Tibial nerve (tissue), 4 donors: ENCODE results near the gene PHF10. TPM values are rescaled to one million over a fixed set of nuclear protein-coding genes. Genes with fewer than 3 reads are reported as not detected.
"Not testable (repeated sequence)": the region's sequence is repeated elsewhere in the genome, so short reads cannot be mapped to it uniquely, and the experiment has no call there.

Experiments used
- DNase-seq, 2 donors: peaks; one replicate each; pipeline ENCODE4 v3.0.0-alpha.2; 2019; ENCODE audit warnings: low spot score in 2 of 2
- H3K27ac ChIP-seq, 4 donors: fragments of 200-600 bp; sonication (generic) in 3 of 4; one replicate each; pipeline ENCODE4 v1.5.1; 2017 to 2019; ENCODE audit warnings: mild to moderate bottlenecking in 1 of 4
- H3K27me3 ChIP-seq, 2 donors: fragments of 200-600 bp; sonication (generic) in 1 of 2; one replicate each; pipeline versions ENCODE4 v1.5.1 to v1.6.0; 2017 to 2019
- H3K36me3 ChIP-seq, 3 donors: fragments of 200-600 bp; sonication (generic); one replicate each; pipeline ENCODE4 v1.5.1; 2018 to 2019
- H3K4me1 ChIP-seq, 4 donors: fragments of 200-600 bp; sonication (generic) in 3 of 4; one replicate each; pipeline ENCODE4 v1.5.1; 2017 to 2019
- H3K4me3 ChIP-seq, 4 donors: fragments of 200-600 bp; sonication (generic) in 3 of 4; one replicate each; pipeline ENCODE4 v1.5.1; 2017 to 2019; ENCODE audit warnings: mild to moderate bottlenecking in 1 of 4, moderate library complexity in 1 of 4
- H3K9me3 ChIP-seq, 4 donors: fragments of 200-600 bp; sonication (generic) in 3 of 4; one replicate each; pipeline ENCODE4 v1.5.1; 2017 to 2019
- CTCF ChIP-seq, 5 experiments: fragments of 200-600 bp in 3 of 5; fragments of 450-650 bp in 2 of 5; sonication (generic) in 3 of 5; IDR thresholded peaks; one replicate each; pipeline ENCODE4 v1.5.1; 2016 to 2019; ENCODE audit warnings: antibody characterized with exemption in 5 of 5, mild to moderate bottlenecking in 3 of 5, moderate library complexity in 2 of 5
- EP300 ChIP-seq, 2 donors: sonication (generic); formaldehyde crosslinking; IDR thresholded peaks; one replicate each; pipeline ENCODE4 v1.6.1; 2017; ENCODE audit warnings: antibody characterized with exemption in 2 of 2, mild to moderate bottlenecking in 1 of 2
- POLR2A ChIP-seq, 2 donors: fragments of 450-650 bp; IDR thresholded peaks; one replicate each; pipeline ENCODE4 v1.6.1; 2017; ENCODE audit warnings: antibody characterized with exemption in 2 of 2, mild to moderate bottlenecking in 2 of 2, moderate library complexity in 2 of 2
- WGBS, 2 donors: methylation state at CpG; one replicate each; pipeline ENCODE4 v1.1.5; 2018; 5-methylcytosine and 5-hydroxymethylcytosine counted together
- total RNA-seq, 4 donors: library from RNA; depleted of rRNA; stranded (reverse); fragments of >200 nt; gene quantifications; one replicate each; pipeline ENCODE4 v1.1.0, GENCODE V29; 2016

Gene PHF10
- total RNA-seq, 4 donors from 2014 or later = 48.3 to 54.5 (median 51.4) TPM

DNA sequence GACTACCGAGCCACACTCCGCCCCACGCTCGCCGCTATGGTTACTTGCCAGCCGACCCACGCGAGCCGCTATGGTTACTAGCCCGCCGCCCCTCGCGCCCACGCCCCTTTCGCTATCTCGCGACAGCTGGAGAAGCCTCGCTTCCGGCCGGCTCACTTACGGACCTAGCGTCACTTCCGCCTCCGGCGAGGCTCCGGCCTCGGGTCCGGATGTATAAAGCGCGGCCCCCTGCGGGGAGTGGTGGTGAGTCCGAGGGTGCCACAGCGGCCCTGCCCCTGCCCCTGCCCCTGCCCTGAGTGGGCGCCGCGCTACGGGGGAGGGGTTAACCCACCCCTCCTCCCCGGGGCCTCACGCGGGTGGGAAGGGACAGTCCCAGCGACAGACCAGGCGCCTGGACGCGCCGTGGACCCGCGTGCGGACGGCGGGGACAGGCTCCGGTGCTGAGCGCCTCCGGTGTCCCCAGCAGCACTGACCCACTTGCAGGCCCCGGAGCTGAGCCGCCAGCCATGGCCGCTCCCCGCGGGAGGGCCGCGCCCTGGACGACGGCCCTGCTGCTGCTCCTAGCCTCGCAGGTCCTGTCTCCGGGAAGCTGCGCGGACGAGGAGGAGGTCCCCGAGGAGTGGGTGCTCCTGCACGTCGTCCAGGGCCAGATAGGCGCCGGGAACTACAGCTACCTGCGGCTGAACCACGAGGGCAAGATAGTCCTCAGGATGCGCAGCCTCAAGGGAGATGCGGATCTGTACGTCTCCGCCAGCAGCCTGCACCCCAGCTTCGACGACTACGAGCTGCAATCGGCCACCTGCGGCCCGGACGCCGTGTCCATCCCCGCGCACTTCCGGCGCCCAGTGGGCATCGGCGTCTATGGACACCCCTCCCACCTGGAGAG is 22.1 kb downstream of the PHF10 start, which contains the start of the genes C6orf120 and WDR27:
TSS of gene C6orf120 (plus strand) at position 173 of the 886 bp plus-strand sequence. CDS start at position 507, 334 bp downstream.
TSS of gene WDR27 (minus strand) at position 76 of the 886 bp plus-strand sequence. CDS start 13,024 bp downstream, outside the sequence.
- Histone ChIP-seq H3K4me3 (peak within 1 kb of the TSS; percentile 76 to 97 (median 90)), H3K9me3 (no peaks in the 10 kb centered on the region), H3K36me3 (peaks cover 0 to 33% (median 0%) of the 10 kb centered on the region in 3 donors), H3K4me1 (peaks cover 0 to 55% (median 27%) of the 10 kb centered on the region in 4 donors), H3K27me3 (no peaks in the 10 kb centered on the region), H3K27ac (peak within 1 kb of the TSS; percentile 65 to 96 (median 94))
- peak; percentile 56 to 98 for TF ChIP-seq EP300 (IDR thresholded peaks at IDR 0.05)
- TF ChIP-seq POLR2A (IDR thresholded peaks at IDR 0.05) = peak; percentile 80 to 94
- peak in 2 of 5 experiments; percentile 18 to 44 for TF ChIP-seq CTCF (IDR thresholded peaks at IDR 0.05)
- 2% methylated on average over 11 of the region's 92 CpGs; no CpG with 5 or more reads in 1 of the 2 donors for WGBS, 2 donors
- DNase-seq = peak; percentile 91 to 93

- Histone ChIP-seq H3K36me3 (peaks cover 0 to 37% (median 0%) of the 10 kb centered on the region in 3 donors), H3K4me3 (peak overlapping the region; percentile 76 to 97 (median 90)), H3K27ac (peak overlapping the region; percentile 65 to 96 (median 94)), H3K4me1 (peaks cover 0 to 52% (median 27%) of the 10 kb centered on the region in 4 donors), H3K27me3 (no peaks in the 10 kb centered on the region), H3K9me3 (no peaks in the 10 kb centered on the region)
- no peak for DNase-seq
- WGBS, 2 donors = 0 to 1% methylated on average over 21 to 44 of the region's 54 CpGs
- TF ChIP-seq POLR2A (IDR thresholded peaks at IDR 0.05) (no peak), CTCF (IDR thresholded peaks at IDR 0.05) (no peak), EP300 (IDR thresholded peaks at IDR 0.05) (no peak)
These were observed 22.9 kb downstream of the PHF10 start for GRCh38 chr6:169701311-169701953.

DNA sequence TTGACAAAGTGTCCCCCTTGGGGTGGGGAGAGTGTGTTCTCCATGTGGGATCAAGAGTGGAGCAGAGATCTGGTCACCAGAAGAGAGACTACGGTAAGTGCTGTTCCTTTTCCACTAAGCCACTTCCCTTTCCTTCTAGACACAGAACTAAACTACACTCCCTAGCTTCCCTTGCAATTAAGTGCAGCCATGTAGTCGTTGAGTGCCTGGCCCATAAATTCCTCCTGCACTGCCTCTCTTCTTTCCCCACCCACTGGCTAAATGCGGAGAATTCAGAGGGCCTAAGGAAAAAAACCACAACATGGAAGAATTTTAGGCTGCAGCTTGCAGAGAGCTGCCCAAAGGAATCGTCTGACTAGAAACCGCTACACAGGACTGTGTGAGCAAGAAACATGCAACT is 24.0 kb downstream of the PHF10 start:
- Histone ChIP-seq H3K4me3 (no peak overlapping the region), H3K27ac (peak overlapping the region in 1 of 4 donors; percentile 95), H3K4me1 (peaks cover 0 to 50% (median 27%) of the 10 kb centered on the region in 4 donors), H3K36me3 (peaks cover 0 to 41% (median 0%) of the 10 kb centered on the region in 3 donors), H3K9me3 (no peaks in the 10 kb centered on the region), H3K27me3 (no peaks in the 10 kb centered on the region)
- TF ChIP-seq EP300 (IDR thresholded peaks at IDR 0.05) (no peak), CTCF (IDR thresholded peaks at IDR 0.05) (no peak), POLR2A (IDR thresholded peaks at IDR 0.05) (no peak)
- WGBS, 2 donors = 24% methylated on average over 5 of the region's 5 CpGs
- DNase-seq = no peak

DNA sequence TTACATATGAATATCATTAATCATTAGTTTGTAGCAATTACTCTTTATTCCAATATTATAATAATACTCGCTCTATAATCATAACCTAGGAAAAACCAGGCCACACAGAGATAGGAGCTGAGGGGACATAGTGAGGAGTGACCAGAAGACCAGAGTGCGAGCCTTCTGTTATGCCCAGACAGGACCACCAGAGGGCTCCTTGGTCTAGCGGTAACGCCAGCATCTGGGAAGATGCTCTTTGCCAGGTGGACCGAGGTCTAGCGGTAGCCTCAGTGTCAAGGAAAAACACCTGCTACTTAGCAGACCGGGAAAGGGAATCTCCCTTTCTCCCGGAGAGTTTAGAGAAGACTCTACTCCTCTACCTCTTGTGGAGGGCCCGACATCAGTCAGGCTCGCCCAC is 27.2 kb downstream of the PHF10 start:
- Histone ChIP-seq H3K4me1 (peaks cover 0 to 22% (median 7%) of the 10 kb centered on the region in 4 donors), H3K36me3 (peaks cover 0 to 47% (median 0%) of the 10 kb centered on the region in 3 donors), H3K9me3 (peaks cover 0 to 13% (median 0%) of the 10 kb centered on the region in 4 donors)
- not testable (repeated sequence) for H3K27ac ChIP-seq, H3K27me3 ChIP-seq, H3K4me3 ChIP-seq, DNase-seq
- 75 to 87% methylated on average over 10 of the region's 10 CpGs for WGBS, 2 donors
- peak in 3 of 5 experiments; percentile 12 to 18 (median 17) for TF ChIP-seq CTCF (IDR thresholded peaks at IDR 0.05)
